ENCODE results near the gene CD68.
"Not testable (repeated sequence)": the region's sequence is repeated elsewhere in the genome, so short reads cannot be mapped to it uniquely, and the experiment has no call there.

CD68 gene

GRCh38 chr17:7591596-7591995, 12.2 kb downstream of the CD68 start:
- DNase-seq = no peak
- peak overlapping the region in 1 of 2 donors; percentile 66 for H3K27ac Mint-ChIP-seq
- peaks cover 0 to 3% of the 10 kb centered on the region in 2 donors for H3K4me1 Mint-ChIP-seq (ENCODE audit: low read depth in 2 of 2)
- no peak for ATAC-seq (replicated peaks)
- H3K36me3 Mint-ChIP-seq (ENCODE audit: insufficient read depth) = peaks cover 59% of the 10 kb centered on the region
- no peak overlapping the region for H3K4me3 Mint-ChIP-seq
- H3K9me3 Mint-ChIP-seq = no peaks in the 10 kb centered on the region
- H3K27me3 Mint-ChIP-seq = no peaks in the 10 kb centered on the region

GRCh38 chr17:7592422-7593021, 13.1 kb downstream of the CD68 start:
- H3K27ac Mint-ChIP-seq = peak overlapping the region in 1 of 2 donors; percentile 44
- peaks cover 0 to 3% of the 10 kb centered on the region in 2 donors for H3K4me1 Mint-ChIP-seq (ENCODE audit: low read depth in 2 of 2)
- H3K4me3 Mint-ChIP-seq = no peak overlapping the region
- no peaks in the 10 kb centered on the region for H3K9me3 Mint-ChIP-seq
- H3K36me3 Mint-ChIP-seq (ENCODE audit: insufficient read depth) = peaks cover 62% of the 10 kb centered on the region
- DNase-seq = no peak
- no peak for ATAC-seq (replicated peaks)
- H3K27me3 Mint-ChIP-seq = no peaks in the 10 kb centered on the region

GRCh38 chr17:7593296-7593695, 13.9 kb downstream of the CD68 start:
- Mint-ChIP-seq H3K9me3 (no peaks in the 10 kb centered on the region), H3K4me3 (no peak overlapping the region), H3K27ac (peak overlapping the region in 1 of 2 donors; percentile 29), H3K4me1 (ENCODE audit: low read depth in 2 of 2) (no peaks in the 10 kb centered on the region), H3K27me3 (no peaks in the 10 kb centered on the region), H3K36me3 (ENCODE audit: insufficient read depth) (peaks cover 61% of the 10 kb centered on the region)
- no peak for ATAC-seq (replicated peaks)
- no peak for DNase-seq

- not testable (repeated sequence) for DNase-seq; H3K27ac Mint-ChIP-seq; H3K27me3 Mint-ChIP-seq; H3K4me3 Mint-ChIP-seq; ATAC-seq (replicated peaks); H3K4me1 Mint-ChIP-seq (ENCODE audit: low read depth in 2 of 2); H3K9me3 Mint-ChIP-seq
- H3K36me3 Mint-ChIP-seq (ENCODE audit: insufficient read depth) = peaks cover 84% of the 10 kb centered on the region
These were observed 18.1 kb downstream of the CD68 start for GRCh38 chr17:7597561-7597960.

GRCh38 chr17:7606280-7606679, 26.8 kb downstream of the CD68 start:
- Mint-ChIP-seq H3K27ac (peak overlapping the region in 1 of 2 donors; percentile 2), H3K4me3 (no peak overlapping the region), H3K9me3 (no peaks in the 10 kb centered on the region), H3K36me3 (ENCODE audit: insufficient read depth) (peaks cover 42% of the 10 kb centered on the region), H3K4me1 (ENCODE audit: low read depth in 2 of 2) (peaks cover 4 to 28% of the 10 kb centered on the region in 2 donors), H3K27me3 (no peaks in the 10 kb centered on the region)
- DNase-seq (no peak), ATAC-seq (replicated peaks) (no peak)

GRCh38 chr17:7610641-7611040, 31.2 kb downstream of the CD68 start:
- Mint-ChIP-seq H3K36me3 (ENCODE audit: insufficient read depth) (peaks cover 19% of the 10 kb centered on the region), H3K4me1 (ENCODE audit: low read depth in 2 of 2) (peaks cover 25 to 54% of the 10 kb centered on the region in 2 donors), H3K27ac (peak overlapping the region in 1 of 2 donors; percentile 12), H3K4me3 (no peak overlapping the region), H3K9me3 (no peaks in the 10 kb centered on the region), H3K27me3 (no peaks in the 10 kb centered on the region)
- DNase-seq (no peak), ATAC-seq (replicated peaks) (no peak)

GRCh38 chr17:7611635-7612293, 32.3 kb downstream of the CD68 start:
- no peaks in the 10 kb centered on the region for H3K9me3 Mint-ChIP-seq
- H3K4me1 Mint-ChIP-seq (ENCODE audit: low read depth in 2 of 2) = peaks cover 25 to 49% of the 10 kb centered on the region in 2 donors
- H3K4me3 Mint-ChIP-seq = peak overlapping the region; percentile 80 to 90
- ATAC-seq (replicated peaks) = no peak
- no peak for DNase-seq
- peaks cover 14% of the 10 kb centered on the region for H3K36me3 Mint-ChIP-seq (ENCODE audit: insufficient read depth)
- no peaks in the 10 kb centered on the region for H3K27me3 Mint-ChIP-seq
- H3K27ac Mint-ChIP-seq = peak overlapping the region in 1 of 2 donors; percentile 95

- H3K27me3 Mint-ChIP-seq = no peaks in the 10 kb centered on the region
- H3K4me1 Mint-ChIP-seq (ENCODE audit: low read depth in 2 of 2) = peaks cover 25 to 49% of the 10 kb centered on the region in 2 donors
- H3K36me3 Mint-ChIP-seq (ENCODE audit: insufficient read depth) = peaks cover 14% of the 10 kb centered on the region
- no peaks in the 10 kb centered on the region for H3K9me3 Mint-ChIP-seq
- no peak for DNase-seq
- peak overlapping the region; percentile 80 to 90 for H3K4me3 Mint-ChIP-seq
- H3K27ac Mint-ChIP-seq = peak overlapping the region in 1 of 2 donors; percentile 95
- no peak for ATAC-seq (replicated peaks)
These were observed 32.8 kb downstream of the CD68 start for GRCh38 chr17:7612294-7612640.

- no peaks in the 10 kb centered on the region for H3K27me3 Mint-ChIP-seq
- H3K4me1 Mint-ChIP-seq (ENCODE audit: low read depth in 2 of 2) = peaks cover 25 to 42% of the 10 kb centered on the region in 2 donors
- H3K4me3 Mint-ChIP-seq = peak overlapping the region; percentile 80 to 90
- peaks cover 11% of the 10 kb centered on the region for H3K36me3 Mint-ChIP-seq (ENCODE audit: insufficient read depth)
- peak overlapping the region; percentile 81 to 95 for H3K27ac Mint-ChIP-seq
- ATAC-seq (replicated peaks) (no peak), DNase-seq (no peak)
- H3K9me3 Mint-ChIP-seq = no peaks in the 10 kb centered on the region
These were observed 34.5 kb downstream of the CD68 start for GRCh38 chr17:7613769-7614424.

GRCh38 chr17:7614425-7615264, 35.2 kb downstream of the CD68 start, which contains the start of gene FXR2:
FXR2 (minus strand) TSS chr17:7614897; CDS start chr17:7614532, 365 bp downstream.
- DNase-seq = peak; percentile 96 to 97 (median 96)
- Mint-ChIP-seq H3K9me3 (no peaks in the 10 kb centered on the region), H3K27me3 (no peaks in the 10 kb centered on the region), H3K36me3 (ENCODE audit: insufficient read depth) (peaks cover 10% of the 10 kb centered on the region), H3K4me1 (ENCODE audit: low read depth in 2 of 2) (peaks cover 24 to 37% of the 10 kb centered on the region in 2 donors), H3K27ac (peak within 1 kb of the TSS; percentile 81 to 95), H3K4me3 (peak within 1 kb of the TSS; percentile 80 to 90)
- ATAC-seq (replicated peaks) = peak; percentile 82

- Mint-ChIP-seq H3K4me1 (ENCODE audit: low read depth in 2 of 2) (peaks cover 23 to 36% of the 10 kb centered on the region in 2 donors), H3K27ac (peak overlapping the region; percentile 81 to 95), H3K27me3 (no peaks in the 10 kb centered on the region), H3K4me3 (peak overlapping the region; percentile 80 to 90), H3K36me3 (ENCODE audit: insufficient read depth) (peaks cover 10% of the 10 kb centered on the region), H3K9me3 (no peaks in the 10 kb centered on the region)
- no peak for DNase-seq
- ATAC-seq (replicated peaks) = peak; percentile 31
These were observed 35.9 kb downstream of the CD68 start for GRCh38 chr17:7615265-7615747.

- no peaks in the 10 kb centered on the region for H3K9me3 Mint-ChIP-seq
- H3K4me1 Mint-ChIP-seq (ENCODE audit: low read depth in 2 of 2) = peaks cover 5% of the 10 kb centered on the region in 2 donors
- peak overlapping the region in 1 of 2 donors; percentile 6 for H3K27ac Mint-ChIP-seq
- ATAC-seq (replicated peaks) = no peak
- peaks cover 8% of the 10 kb centered on the region for H3K36me3 Mint-ChIP-seq (ENCODE audit: insufficient read depth)
- no peak for DNase-seq
- H3K4me3 Mint-ChIP-seq = no peak overlapping the region
- H3K27me3 Mint-ChIP-seq = no peaks in the 10 kb centered on the region
These were observed 39.2 kb downstream of the CD68 start for GRCh38 chr17:7618608-7619007.

- Mint-ChIP-seq H3K27me3 (no peaks in the 10 kb centered on the region), H3K4me3 (no peak overlapping the region), H3K4me1 (ENCODE audit: low read depth in 2 of 2) (no peaks in the 10 kb centered on the region), H3K36me3 (ENCODE audit: insufficient read depth) (peaks cover 5% of the 10 kb centered on the region), H3K27ac (no peak overlapping the region), H3K9me3 (no peaks in the 10 kb centered on the region)
- DNase-seq = no peak
- ATAC-seq (replicated peaks) = no peak
These were observed 41.4 kb downstream of the CD68 start for GRCh38 chr17:7620835-7621234.

All from effector memory CD8-positive, alpha-beta T cell (primary cell).